ENCODE results near the gene CCSAP. TPM values are rescaled to one million over a fixed set of nuclear protein-coding genes. Genes with fewer than 3 reads are reported as not detected.

CCSAP gene
- polyA plus RNA-seq, 12 donors, result 6.2 to 10.5 (median 7.5) TPM; not detected in 1

- DNase-seq, result peak; percentile 25
Observed at GRCh38 chr1:229370601-229371021, 27.8 kb upstream of the CCSAP start.

- DNase-seq, result no peak
Observed at GRCh38 chr1:229368347-229368746, 25.5 kb upstream of the CCSAP start.

GRCh38 chr1:229365569-229365968, 22.7 kb upstream of the CCSAP start:
- DNase-seq, result no peak

GRCh38 chr1:229364207-229365065, 21.6 kb upstream of the CCSAP start:
- DNase-seq, result no peak

- DNase-seq, result no peak
Observed at GRCh38 chr1:229363723-229364122, 20.9 kb upstream of the CCSAP start.

DNA sequence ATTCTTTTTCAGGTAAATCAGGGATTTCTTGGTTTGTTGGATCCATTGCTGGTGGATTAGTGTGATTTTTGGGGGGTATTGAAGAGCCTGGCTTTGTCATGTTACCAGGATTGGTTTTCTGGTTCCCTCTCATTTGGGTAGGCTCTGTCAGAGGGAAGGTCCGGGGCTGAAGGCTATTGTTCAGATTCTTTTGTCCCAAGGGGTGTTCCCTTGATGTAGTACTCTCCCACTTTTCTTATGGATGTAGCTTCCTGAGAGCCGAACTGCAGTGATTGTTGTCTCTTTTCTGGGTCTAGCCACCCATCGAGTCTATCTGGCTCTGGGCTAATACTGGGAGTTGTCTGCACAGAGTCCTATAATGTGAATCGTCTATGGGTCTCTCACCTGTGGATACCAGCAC, 17.6 kb upstream of the CCSAP start:
- DNase-seq, result no peak

DNA sequence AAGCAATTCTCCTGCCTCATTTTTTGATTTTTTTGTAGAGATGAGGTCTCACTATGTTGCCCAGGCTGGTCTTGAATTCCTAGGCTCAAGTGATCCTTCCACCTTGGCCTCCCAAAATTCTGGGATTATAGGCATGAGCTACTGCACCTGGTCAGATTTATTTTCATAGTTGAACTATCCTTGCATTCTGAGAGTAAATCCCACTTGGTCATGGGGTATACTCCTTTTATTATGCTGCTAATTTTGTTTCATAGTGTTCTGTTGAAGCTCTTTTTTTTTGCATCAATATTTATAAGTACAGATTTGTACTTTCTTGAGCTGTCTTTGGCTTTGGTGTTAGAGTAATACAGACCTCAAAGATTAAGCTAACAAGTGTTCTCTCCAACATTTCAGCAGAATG, 12.8 kb upstream of the CCSAP start:
- no peak for DNase-seq

DNA sequence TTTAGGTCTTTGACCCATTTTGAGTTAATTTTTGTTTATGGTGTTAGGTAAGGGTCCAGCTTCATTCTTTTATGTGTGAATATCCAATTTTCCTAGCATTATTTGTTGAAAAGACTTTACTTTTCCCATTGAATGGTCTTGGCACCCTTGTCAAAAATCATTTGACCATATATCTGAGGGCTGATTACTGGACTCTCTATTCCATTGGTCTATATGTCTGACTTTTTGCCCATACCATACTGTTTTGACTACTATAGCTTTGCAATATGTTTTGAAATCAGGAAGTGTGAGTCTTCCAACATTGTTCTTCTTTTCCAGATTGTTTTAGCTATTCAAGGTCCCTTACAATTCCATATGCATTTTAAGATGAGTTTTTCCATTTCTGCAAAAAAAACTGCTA, 11.4 kb upstream of the CCSAP start:
- no peak for DNase-seq

DNA sequence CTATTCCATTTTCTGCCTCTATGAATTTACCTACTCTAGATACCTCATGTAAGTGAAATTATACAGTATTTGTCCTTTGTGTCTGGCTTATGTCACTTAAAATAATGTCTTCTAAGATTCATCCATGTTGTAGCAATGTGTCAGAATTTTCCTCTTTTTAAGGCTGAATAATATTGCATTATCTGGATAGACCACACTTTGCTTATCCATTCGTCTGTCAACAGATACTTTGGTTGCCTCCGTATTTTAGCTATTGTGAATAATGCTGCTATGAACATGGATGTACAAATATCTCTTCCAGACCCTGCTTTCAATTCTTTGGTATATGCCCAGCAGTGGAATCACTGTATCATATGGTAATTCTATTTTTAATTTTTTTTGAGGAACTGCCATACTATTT, 10.1 kb upstream of the CCSAP start:
- DNase-seq, result no peak

- DNase-seq, result no peak
Observed at GRCh38 chr1:229349463-229350385, 6.9 kb upstream of the CCSAP start.

DNA sequence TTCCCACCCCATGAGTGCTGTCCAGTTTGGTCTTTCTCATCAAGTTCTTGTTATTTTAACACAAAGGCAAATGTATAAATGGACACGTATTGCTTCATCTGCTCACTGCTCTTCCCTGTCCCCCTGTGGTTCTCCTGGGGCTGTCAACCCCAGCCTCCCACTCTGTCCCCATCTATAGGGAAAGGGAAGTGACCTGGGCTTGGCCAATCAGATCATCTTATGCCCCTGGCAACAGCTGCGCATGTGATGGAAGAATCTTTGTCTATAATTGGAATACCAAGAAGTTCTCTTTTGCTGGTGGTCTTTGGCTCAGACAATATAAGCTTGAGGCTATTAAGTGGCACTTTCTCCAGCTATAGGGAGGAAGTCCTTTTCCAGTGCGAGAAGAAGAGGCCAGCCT, 4.7 kb upstream of the CCSAP start:
- DNase-seq, result no peak

- no peak for DNase-seq
Observed at GRCh38 chr1:229344937-229345684, 2.3 kb upstream of the CCSAP start.

DNA sequence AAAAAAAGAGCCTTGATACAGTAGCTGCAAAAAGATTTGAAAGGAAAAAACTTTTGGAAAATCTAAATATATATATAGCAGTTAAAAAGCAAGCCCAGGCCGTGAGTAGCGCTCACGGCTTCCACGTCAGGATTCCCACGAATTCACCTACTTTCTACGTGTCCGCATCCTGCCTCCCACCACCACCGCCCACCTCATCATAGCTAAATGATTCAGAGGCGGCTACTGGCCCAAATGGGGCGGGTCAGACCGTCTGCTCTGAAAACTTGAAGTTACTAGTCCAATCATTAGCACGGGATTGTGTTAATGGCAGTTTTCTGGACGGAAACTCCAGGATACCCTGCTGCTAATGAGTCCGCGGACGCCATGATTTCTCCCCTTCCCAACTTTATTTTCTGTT, 1.3 kb upstream of the CCSAP start:
- DNase-seq, result no peak

DNA sequence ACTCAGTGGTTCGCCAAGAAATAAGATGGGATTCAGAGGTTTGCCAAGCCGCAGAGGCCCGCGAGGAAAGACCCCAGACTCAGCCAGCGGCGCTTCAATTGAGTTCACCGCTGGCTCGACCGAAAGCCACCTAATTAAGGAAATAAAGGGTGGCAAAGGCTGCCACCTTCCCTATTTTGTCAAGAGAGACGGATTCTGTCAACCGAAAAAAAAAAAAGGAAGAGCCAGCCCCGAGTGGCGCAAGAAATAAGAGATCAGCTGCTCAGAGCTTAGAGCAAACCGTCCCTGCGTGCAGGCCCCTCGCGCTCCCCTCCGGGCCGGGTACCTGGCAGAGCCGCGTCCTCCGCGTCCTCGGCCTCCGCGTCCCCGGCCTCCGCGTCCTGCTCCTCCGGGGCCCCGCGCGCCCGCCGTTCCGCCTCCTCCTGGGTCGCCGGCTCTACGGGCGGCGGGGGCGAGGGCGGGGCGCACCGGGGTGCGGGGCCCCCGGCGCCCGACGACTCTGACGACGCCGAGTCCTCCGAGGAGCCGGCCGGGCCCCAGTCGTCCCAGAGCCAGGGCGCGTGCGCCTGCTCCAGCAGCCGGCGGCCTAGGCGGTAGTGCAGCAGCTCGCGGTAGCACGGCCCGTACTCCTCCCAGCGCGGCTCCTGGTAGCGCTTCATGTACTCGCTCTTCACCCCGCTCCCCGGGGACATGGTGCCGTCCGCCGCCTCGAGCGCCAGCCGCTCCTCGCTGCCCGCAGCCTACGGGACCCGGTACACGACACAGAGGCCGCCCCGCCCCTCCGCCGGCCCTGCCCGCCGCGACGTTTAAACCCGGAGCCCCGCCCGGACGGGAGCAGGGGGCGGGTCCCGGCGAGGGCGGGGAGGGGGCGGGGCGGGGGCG, 832 bp downstream of the CCSAP start:
- peak; percentile 68 for DNase-seq

DNA sequence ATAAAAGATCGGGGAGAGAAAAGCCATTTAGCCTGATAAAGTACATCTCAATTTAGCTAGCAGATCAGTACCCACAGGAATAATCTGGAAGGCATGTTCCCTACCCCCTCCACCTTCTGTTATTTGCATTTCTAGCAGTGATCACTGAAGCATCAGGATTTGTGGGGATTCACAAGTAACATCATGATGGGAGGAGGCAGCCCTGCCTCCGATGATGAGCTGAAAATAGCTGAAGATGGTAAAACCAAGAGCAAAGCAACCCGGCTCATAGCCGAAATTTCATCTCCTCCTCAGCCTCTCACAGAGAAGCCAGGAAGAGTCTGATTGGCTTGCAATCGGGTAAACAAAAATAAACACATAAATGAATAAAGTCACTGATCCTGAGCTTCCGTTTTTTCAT, 2.4 kb downstream of the CCSAP start:
- DNase-seq, result no peak

- DNase-seq, result no peak
Observed at GRCh38 chr1:229339520-229339919, 3.3 kb downstream of the CCSAP start.

GRCh38 chr1:229339086-229339485, 3.8 kb downstream of the CCSAP start:
- DNase-seq, result no peak

DNA sequence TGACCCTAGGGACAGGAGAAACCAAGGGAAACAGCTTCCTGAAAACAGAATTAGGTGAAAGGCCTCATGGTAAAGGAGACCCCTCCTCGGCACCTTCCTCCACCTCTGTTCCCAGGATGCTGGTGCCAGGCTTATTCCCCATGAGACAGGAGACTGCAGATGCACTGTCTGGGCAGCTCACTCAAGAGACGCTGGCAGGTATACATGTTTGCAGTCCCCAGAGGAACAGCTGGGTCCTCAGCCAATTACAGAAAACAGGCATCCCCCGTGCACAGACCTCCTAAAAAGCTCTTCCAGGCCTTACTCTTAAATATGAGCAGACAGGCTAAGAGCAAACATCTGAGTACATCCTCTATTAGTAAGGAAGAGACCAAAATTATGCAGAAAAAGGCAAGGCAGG, 6.5 kb downstream of the CCSAP start:
- no peak for DNase-seq

- no peak for DNase-seq
Observed at GRCh38 chr1:229334716-229335115, 8.1 kb downstream of the CCSAP start.

GRCh38 chr1:229334269-229334668, 8.6 kb downstream of the CCSAP start:
- no peak for DNase-seq
